GM12891 (cell line): ENCODE results near the gene SLC6A12.

Experiments
- POLR2A ChIP-seq: IDR thresholded peaks from 2 replicates; pipeline ENCODE4 v1.6.1; 2011; ENCODE audit warnings: low read depth, low read length, control low read depth
- POLR2AphosphoS5 ChIP-seq: IDR thresholded peaks from 2 replicates; pipeline ENCODE4 v1.6.1; 2011; ENCODE audit warnings: low read depth, low read length, control low read depth

DNA sequence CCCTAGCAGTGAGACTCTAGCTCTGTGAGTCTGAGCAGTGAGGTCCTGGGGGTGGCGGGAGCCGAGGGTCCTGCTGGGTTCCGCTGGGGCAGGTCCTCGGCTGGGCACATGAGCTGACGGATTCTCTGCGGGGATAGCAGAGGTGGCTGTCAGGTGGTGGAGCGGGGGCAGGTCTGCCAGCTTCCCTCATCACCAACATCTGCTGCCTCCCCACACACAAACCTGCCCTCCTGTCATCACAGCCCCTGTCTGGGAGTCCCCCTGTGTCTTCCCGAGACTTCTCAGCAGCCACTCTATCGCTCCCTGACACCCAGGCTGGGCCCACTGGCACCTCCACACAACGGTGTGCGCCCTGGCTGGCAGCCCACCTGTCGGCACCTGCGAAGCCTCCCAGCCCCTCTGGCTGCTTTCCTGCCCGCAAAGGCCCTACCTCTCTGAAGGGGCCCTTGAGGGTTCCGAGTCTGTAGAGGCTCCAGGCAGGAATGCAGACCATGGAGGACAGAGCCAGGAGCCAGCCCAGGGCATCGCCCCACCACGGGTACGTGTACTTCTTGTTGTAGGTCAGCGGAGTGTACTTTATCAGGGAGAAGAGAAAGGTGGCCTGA, 7.1 kb upstream of the SLC6A12 start:
- no peak for TF ChIP-seq POLR2AphosphoS5
- TF ChIP-seq POLR2A, result no peak
